ENCODE data around the gene GNA15. TPM values are rescaled to one million over a fixed set of nuclear protein-coding genes. Genes with fewer than 3 reads are reported as not detected.
"Not testable (repeated sequence)": the region's sequence is repeated elsewhere in the genome, so short reads cannot be mapped to it uniquely, and the experiment has no call there.

Gene GNA15
- total and polyA plus RNA-seq, 2 donors (not counting 1 experiment from before 2014, with no cell fraction given) = not detected

DNA sequence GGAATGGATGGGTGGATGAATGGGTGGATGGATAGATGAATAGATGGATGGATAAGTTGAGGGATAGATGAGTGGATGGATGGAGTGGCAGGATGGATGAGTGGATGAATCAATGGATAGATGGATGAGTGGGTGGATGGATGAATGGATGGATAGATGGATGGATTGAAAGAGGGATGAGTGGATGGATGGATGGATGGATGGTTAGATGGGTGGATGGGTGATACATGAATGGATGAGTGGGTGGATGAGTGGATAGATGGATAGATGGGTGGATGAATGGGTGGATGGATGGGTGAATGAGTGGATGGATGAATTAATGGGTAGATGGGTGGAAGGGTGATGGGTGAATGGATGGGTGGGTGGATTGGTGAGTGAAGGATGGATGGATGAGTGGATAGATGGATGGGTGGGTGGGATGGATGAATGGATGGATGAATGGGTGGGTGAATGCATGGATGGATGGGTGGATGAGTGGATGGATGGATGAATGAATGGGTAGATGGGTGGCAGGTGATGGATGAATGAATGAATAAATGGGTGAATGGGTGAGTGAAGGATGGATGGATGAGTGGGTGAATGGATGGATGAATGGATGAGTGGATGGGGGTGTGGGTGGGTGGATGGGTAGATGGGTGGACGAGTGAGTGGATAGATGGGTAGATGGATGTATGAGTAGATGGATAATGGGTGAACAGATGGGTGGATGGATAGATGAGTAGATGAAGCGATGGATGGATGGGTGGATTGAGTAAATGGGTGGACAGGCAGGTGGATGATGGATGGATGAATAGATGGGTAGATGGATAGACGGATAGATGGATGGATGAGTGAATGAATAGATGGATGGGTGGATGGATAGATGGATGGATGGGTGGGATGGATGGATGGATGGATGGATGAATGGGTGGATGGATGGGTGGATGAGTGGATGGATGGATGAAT lies 17.7 kb downstream of the GNA15 start:
- no peak overlapping the region for H3K27ac ChIP-seq (ENCODE audit: insufficient read depth, low read length)
- H3K9ac ChIP-seq (ENCODE audit: insufficient read depth, low read length) = no peak overlapping the region
- TF ChIP-seq EZH2 (IDR thresholded peaks at IDR 0.05; ENCODE audit: low read length, missing control alignments) = no peak
- no peak for TF ChIP-seq CTCF (conservative IDR thresholded peaks at IDR 0.05 in 1 of 2, IDR thresholded peaks at IDR 0.05 in 1 of 2; ENCODE audit: low read depth in 1 of 2, low read length in 2 of 2)
- no peak overlapping the region for H3K4me2 ChIP-seq (ENCODE audit: extremely low read depth, insufficient read depth, low read length)
- no peaks in the 10 kb centered on the region for H4K20me1 ChIP-seq (ENCODE audit: control insufficient read depth, extremely low read depth, insufficient read depth, low read length)
- no peak overlapping the region for H2AFZ ChIP-seq (ENCODE audit: low read length)
- no peaks in the 10 kb centered on the region for H3K79me2 ChIP-seq (ENCODE audit: control insufficient read depth, insufficient read depth, low read length)
- no peaks in the 10 kb centered on the region for H3K36me3 ChIP-seq (ENCODE audit: control insufficient read depth, insufficient read depth, low read length)
- no peak overlapping the region for H3K4me3 ChIP-seq (replicated peaks in 1 of 4; ENCODE audit: control extremely low read depth in 1 of 4, insufficient read depth in 1 of 4, low read depth in 3 of 4, low read length in 4 of 4)
- no peak for DNase-seq (ENCODE audit: low read depth in 2 of 2)
- H3K4me1 ChIP-seq (ENCODE audit: control insufficient read depth, extremely low read depth, insufficient read depth, low read length) = peaks cover 6% of the 10 kb centered on the region
- H3K9me3 ChIP-seq (ENCODE audit: control insufficient read depth, insufficient read depth, low read depth, low read length) = no peaks in the 10 kb centered on the region
- no peaks in the 10 kb centered on the region for H3K27me3 ChIP-seq (ENCODE audit: control insufficient read depth, insufficient read depth, low read length)

- H3K27ac ChIP-seq (ENCODE audit: insufficient read depth, low read length) = peak overlapping the region; percentile 65
- H3K4me3 ChIP-seq (replicated peaks in 1 of 4; ENCODE audit: control extremely low read depth in 1 of 4, insufficient read depth in 1 of 4, low read depth in 3 of 4, low read length in 4 of 4); DNase-seq (ENCODE audit: low read depth in 2 of 2); H3K27me3 ChIP-seq (ENCODE audit: control insufficient read depth, insufficient read depth, low read length); H3K4me2 ChIP-seq (ENCODE audit: extremely low read depth, insufficient read depth, low read length); H3K36me3 ChIP-seq (ENCODE audit: control insufficient read depth, insufficient read depth, low read length); H3K79me2 ChIP-seq (ENCODE audit: control insufficient read depth, insufficient read depth, low read length); H3K9ac ChIP-seq (ENCODE audit: insufficient read depth, low read length); H3K9me3 ChIP-seq (ENCODE audit: control insufficient read depth, insufficient read depth, low read depth, low read length); H2AFZ ChIP-seq (ENCODE audit: low read length); H4K20me1 ChIP-seq (ENCODE audit: control insufficient read depth, extremely low read depth, insufficient read depth, low read length); H3K4me1 ChIP-seq (ENCODE audit: control insufficient read depth, extremely low read depth, insufficient read depth, low read length): not testable (repeated sequence)
Measured at GRCh38 chr19:3154447-3154846, 18.6 kb downstream of the GNA15 start.

GRCh38 chr19:3154957-3155736 lies 19.3 kb downstream of the GNA15 start:
- Histone ChIP-seq H3K9me3 (ENCODE audit: control insufficient read depth, insufficient read depth, low read depth, low read length) (no peaks in the 10 kb centered on the region), H3K36me3 (ENCODE audit: control insufficient read depth, insufficient read depth, low read length) (no peaks in the 10 kb centered on the region), H3K4me1 (ENCODE audit: control insufficient read depth, extremely low read depth, insufficient read depth, low read length) (peaks cover 6% of the 10 kb centered on the region), H4K20me1 (ENCODE audit: control insufficient read depth, extremely low read depth, insufficient read depth, low read length) (no peaks in the 10 kb centered on the region), H3K79me2 (ENCODE audit: control insufficient read depth, insufficient read depth, low read length) (no peaks in the 10 kb centered on the region), H2AFZ (ENCODE audit: low read length) (no peak overlapping the region), H3K4me2 (ENCODE audit: extremely low read depth, insufficient read depth, low read length) (no peak overlapping the region), H3K27me3 (ENCODE audit: control insufficient read depth, insufficient read depth, low read length) (no peaks in the 10 kb centered on the region), H3K27ac (ENCODE audit: insufficient read depth, low read length) (peak overlapping the region; percentile 65), H3K9ac (ENCODE audit: insufficient read depth, low read length) (no peak overlapping the region), H3K4me3 (replicated peaks in 1 of 4; ENCODE audit: control extremely low read depth in 1 of 4, insufficient read depth in 1 of 4, low read depth in 3 of 4, low read length in 4 of 4) (no peak overlapping the region)
- DNase-seq (ENCODE audit: low read depth in 2 of 2) = peak; percentile 97 to 99
- TF ChIP-seq EZH2 (IDR thresholded peaks at IDR 0.05; ENCODE audit: low read length, missing control alignments) (no peak), CTCF (conservative IDR thresholded peaks at IDR 0.05 in 1 of 2, IDR thresholded peaks at IDR 0.05 in 1 of 2; ENCODE audit: low read depth in 1 of 2, low read length in 2 of 2) (no peak)
